Stimulated activated naive CD8-positive, alpha-beta T cell treated with anti-CD3 and anti-CD28 coated beads, Interleukin-15, amount 100 ng/mL, for 72 hours (primary cell): ENCODE data around the gene MST1.

Source experiments
- ATAC-seq: fragments of 150-1000 bp; cut with Tn5 transposase; 2 replicates; pipeline ENCODE4 v1.10.0; 2021; ENCODE audit warnings: mild to moderate bottlenecking, moderate library complexity
- DNase-seq, 2 donors: peaks; one replicate each; pipeline ENCODE4 v3.0.0; 2021 to 2022
- H3K27ac Mint-ChIP-seq, 2 donors: one replicate each; pipeline ENCODE4 v1.8.0; 2022; ENCODE audit warnings: mild to moderate bottlenecking in 2 of 2, mixed read lengths in 2 of 2, moderate library complexity in 2 of 2
- H3K27me3 Mint-ChIP-seq: one replicate; pipeline ENCODE4 v1.8.0; 2022; ENCODE audit warnings: mixed read lengths
- H3K4me1 Mint-ChIP-seq: one replicate; pipeline ENCODE4 v1.8.0; 2022; ENCODE audit warnings: mild to moderate bottlenecking, mixed read lengths
- H3K4me3 Mint-ChIP-seq, 2 donors: one replicate each; pipeline ENCODE4 v1.8.0; 2022; ENCODE audit warnings: mild to moderate bottlenecking in 2 of 2, mixed read lengths in 2 of 2, moderate library complexity in 1 of 2
- H3K9me3 Mint-ChIP-seq, 2 donors: one replicate each; pipeline ENCODE4 v1.8.0; 2022; ENCODE audit warnings: mixed read lengths in 2 of 2

Gene MST1

DNA sequence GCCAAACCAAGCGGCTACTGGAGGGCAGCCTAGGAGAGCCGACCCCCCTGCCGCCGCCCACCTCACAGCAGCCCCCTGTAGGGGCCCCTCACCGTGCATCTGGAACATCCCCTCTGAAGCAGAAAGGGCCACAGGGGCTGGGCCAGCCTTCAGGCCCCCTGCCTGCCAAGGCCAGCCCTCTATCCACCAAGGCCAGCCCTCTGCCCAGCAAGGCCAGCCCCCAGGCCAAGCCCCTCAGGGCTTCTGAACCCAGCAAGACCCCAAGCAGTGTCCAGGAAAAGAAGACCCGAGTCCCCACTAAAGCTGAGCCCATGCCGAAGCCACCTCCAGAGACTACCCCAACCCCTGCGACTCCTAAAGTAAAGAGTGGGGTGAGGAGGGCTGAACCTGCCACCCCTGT lies 38.6 kb downstream of the MST1 start:
- Mint-ChIP-seq H3K4me3 (no peak overlapping the region), H3K27me3 (no peaks in the 10 kb centered on the region), H3K27ac (peak overlapping the region in 1 of 2 donors; percentile 59), H3K4me1 (peaks cover 13% of the 10 kb centered on the region), H3K9me3 (no peaks in the 10 kb centered on the region)
- ATAC-seq (no peak), DNase-seq (no peak)

DNA sequence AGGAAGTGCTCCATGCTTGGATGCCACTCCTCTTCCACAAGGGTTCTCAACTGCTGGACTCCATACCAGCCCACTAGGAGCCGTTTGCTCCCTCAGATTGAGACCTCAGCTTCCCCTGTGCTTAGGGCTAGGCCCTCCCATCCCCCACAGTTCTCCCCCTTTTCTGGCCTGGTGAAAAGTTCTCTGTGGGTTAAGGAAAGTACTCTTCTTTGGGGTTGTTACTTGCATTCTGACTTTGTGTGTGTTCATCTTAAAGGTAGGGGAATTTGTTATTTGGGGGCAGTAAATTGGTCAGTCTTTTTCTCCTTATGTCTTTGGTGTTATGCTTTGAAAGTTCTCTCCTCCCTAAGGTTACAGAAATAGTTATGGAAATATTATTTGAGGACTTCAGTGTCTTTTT lies 39.1 kb downstream of the MST1 start:
- Mint-ChIP-seq H3K27ac (peak overlapping the region in 1 of 2 donors; percentile 59), H3K27me3 (no peaks in the 10 kb centered on the region), H3K4me1 (peaks cover 13% of the 10 kb centered on the region), H3K9me3 (no peaks in the 10 kb centered on the region), H3K4me3 (no peak overlapping the region)
- no peak for ATAC-seq
- no peak for DNase-seq

DNA sequence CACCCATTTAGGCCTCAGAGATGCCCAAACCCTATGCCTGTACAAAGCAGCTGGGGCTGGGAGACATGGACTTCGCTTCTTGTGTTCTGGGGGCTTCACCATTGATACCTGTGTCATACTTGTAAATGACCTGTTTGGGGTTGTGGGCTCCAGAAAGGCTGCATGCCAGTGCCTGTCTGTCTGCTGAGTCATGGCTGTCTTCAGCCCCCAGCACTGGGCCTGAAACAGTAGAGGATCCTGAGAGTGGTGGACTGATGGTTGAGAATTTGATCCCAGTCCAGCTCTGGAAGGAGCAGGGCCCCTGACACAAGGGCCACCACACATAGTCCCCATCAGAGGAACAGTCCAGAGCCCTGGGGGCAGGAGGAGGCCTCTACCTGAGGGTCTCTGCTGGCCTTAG lies 39.7 kb downstream of the MST1 start:
- DNase-seq: no peak
- ATAC-seq: no peak

DNA sequence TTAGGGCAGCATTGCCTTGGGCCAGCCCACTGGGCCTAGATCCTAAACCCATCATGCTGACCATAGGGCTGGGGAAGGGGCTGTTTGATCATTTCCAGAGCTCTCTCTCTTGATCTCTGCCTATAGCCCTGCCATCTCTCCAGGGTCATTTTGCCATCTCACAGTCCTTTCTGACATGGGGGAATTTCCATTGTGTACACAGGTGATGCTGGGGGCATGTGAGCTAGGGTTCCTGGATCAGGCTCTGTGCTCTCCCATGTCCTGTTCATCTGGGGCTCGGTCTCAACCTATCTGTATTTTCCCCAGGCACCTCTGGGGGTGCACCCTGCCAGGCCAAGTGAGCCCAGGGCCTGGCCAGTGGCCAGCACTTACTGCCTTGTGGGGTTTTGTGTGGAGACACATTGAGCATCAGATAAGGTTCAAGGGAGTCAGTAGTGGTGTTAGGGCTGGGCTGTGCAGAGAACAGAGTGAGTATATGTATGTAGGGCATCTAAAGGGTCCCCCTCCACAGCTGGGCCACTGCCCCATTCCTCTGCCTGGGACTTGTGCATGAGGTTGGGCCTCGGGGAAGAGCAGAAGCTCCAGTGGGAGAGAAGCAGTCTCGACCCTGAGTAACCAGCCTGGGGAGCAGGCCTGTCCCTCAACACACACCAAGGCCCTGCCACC lies 40.8 kb downstream of the MST1 start:
- no peak for ATAC-seq

More for the DNA sequence above, 39.7 kb downstream of the MST1 start:
- no peaks in the 10 kb centered on the region for H3K27me3 Mint-ChIP-seq
- H3K4me1 Mint-ChIP-seq: peaks cover 7% of the 10 kb centered on the region
- H3K9me3 Mint-ChIP-seq: no peaks in the 10 kb centered on the region
- no peak overlapping the region for H3K4me3 Mint-ChIP-seq
- H3K27ac Mint-ChIP-seq: peak overlapping the region in 1 of 2 donors; percentile 66

DNA sequence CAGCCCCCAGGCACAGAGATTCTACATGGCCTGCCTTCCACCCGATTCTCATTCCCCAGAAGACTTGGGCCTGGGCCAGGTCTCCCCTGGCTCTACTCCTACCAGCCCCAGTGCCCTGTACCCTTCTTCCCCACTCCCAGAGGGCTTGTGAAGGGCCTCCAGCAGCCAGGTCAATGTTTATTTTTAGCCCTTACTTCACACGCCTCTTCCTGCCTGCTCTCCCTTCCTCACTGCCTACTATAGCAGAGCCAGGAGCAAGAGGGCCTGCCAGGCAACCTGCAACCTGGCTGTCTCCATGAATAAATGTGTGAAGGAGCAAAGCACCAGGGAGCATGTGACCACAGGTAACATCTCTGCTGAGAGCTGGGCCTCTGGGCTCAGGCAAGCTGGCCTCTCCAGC lies 41.5 kb downstream of the MST1 start:
- Mint-ChIP-seq H3K9me3 (no peaks in the 10 kb centered on the region), H3K4me1 (peaks cover 5% of the 10 kb centered on the region), H3K27me3 (no peaks in the 10 kb centered on the region), H3K27ac (no peak overlapping the region), H3K4me3 (no peak overlapping the region)
- ATAC-seq (no peak), DNase-seq (no peak)

More for the DNA sequence above, 40.8 kb downstream of the MST1 start:
- DNase-seq: no peak
- Mint-ChIP-seq H3K4me1 (peaks cover 5% of the 10 kb centered on the region), H3K9me3 (no peaks in the 10 kb centered on the region), H3K4me3 (no peak overlapping the region), H3K27me3 (no peaks in the 10 kb centered on the region), H3K27ac (no peak overlapping the region)

DNA sequence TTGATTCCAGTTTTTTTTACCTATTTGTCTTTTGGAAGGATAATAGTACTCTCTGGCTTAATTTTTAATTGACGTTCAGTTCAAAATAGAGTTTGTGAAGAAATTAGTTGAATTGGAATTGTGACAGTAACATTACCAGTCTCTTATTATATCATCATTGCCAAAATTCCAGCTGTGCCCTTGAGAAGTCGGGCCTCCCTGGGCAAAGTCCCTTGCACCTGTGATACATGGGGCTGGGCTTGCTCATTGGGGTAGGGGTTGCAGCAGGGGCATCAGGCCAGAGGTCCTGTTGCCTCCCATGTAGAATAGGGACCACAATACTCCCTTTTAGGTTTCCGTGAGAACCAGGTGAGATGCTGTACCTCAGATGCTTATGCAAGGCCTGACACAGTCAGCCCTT lies 43.0 kb downstream of the MST1 start:
- no peak overlapping the region for H3K27ac Mint-ChIP-seq
- H3K4me3 Mint-ChIP-seq: no peak overlapping the region
- DNase-seq (no peak), ATAC-seq (no peak)
- no peaks in the 10 kb centered on the region for H3K27me3 Mint-ChIP-seq
- H3K4me1 Mint-ChIP-seq: peaks cover 5% of the 10 kb centered on the region
- no peaks in the 10 kb centered on the region for H3K9me3 Mint-ChIP-seq

DNA sequence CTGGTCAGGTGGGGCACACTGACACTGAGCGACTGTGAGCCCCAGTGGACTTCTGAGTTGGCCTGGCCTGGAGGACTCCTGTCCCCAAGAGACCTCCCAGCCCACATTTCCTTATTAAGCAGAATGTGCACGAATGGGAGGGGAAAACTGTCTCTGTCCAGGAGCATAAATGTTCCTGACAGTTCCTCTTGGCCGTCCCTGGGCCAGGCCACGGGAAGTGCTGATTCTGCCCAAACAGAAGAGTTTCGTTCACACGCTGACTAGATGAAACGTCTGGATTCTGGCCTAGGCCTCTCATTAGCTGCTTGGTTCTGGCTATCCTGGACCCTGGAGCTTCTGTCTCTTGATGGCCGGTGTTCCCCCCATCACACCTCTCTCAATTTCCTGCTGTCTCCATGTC lies 44.6 kb downstream of the MST1 start:
- no peaks in the 10 kb centered on the region for H3K4me1 Mint-ChIP-seq
- H3K9me3 Mint-ChIP-seq: no peaks in the 10 kb centered on the region
- no peaks in the 10 kb centered on the region for H3K27me3 Mint-ChIP-seq
- DNase-seq (no peak), ATAC-seq (no peak)
- no peak overlapping the region for H3K4me3 Mint-ChIP-seq
- no peak overlapping the region for H3K27ac Mint-ChIP-seq

DNA sequence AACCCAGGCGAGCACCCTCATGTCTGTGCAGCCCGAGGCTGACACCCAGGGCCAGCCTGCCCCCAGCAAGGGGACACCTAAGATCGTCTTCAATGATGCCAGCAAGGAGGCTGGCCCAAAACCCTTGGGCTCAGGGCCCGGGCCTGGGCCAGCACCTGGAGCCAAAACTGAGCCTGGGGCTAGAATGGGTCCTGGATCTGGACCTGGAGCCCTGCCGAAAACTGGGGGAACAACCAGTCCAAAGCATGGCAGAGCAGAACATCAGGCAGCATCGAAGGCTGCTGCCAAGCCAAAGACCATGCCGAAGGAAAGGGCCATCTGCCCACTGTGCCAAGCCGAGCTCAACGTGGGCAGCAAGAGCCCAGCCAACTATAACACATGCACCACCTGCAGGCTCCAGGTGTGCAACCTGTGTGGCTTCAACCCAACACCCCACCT lies 46.5 kb downstream of the MST1 start:
- ATAC-seq: no peak
- H3K9me3 Mint-ChIP-seq: no peaks in the 10 kb centered on the region
- no peak overlapping the region for H3K27ac Mint-ChIP-seq
- no peaks in the 10 kb centered on the region for H3K4me1 Mint-ChIP-seq
- no peaks in the 10 kb centered on the region for H3K27me3 Mint-ChIP-seq
- H3K4me3 Mint-ChIP-seq: no peak overlapping the region
- no peak for DNase-seq

DNA sequence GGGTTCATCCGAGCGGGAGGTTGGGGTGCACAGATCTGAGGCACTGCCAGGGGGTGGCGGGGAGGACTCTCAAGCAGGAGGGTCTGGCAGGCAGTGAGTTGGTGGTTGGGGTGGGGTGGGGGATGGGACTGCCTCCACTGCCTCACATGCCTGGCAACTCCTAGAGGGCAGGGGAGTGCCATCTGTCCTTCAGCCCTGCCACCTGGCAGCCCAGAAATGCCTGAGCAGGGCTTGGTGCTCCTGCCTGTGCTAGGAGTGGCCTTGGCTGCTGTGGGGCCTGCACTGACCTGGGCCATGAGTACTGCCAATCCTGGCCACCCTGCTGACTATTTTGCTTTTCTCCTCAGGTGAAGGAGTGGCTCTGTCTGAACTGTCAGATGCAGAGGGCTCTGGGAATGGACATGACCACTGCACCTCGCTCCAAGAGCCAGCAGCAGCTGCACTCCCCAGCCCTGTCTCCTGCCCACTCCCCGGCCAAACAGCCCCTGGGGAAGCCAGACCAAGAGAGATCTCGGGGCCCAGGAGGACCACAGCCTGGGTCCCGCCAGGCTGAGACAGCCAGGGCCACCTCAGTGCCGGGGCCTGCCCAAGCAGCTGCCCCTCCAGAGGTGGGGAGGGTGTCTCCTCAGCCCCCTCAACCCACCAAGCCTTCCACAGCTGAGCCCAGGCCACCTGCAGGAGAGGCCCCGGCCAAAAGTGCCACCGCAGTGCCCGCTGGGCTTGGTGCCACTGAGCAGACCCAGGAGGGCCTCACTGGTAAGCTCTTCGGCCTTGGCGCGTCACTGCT lies 47.2 kb downstream of the MST1 start:
- Mint-ChIP-seq H3K27ac (no peak overlapping the region), H3K9me3 (no peaks in the 10 kb centered on the region), H3K27me3 (no peaks in the 10 kb centered on the region), H3K4me3 (no peak overlapping the region), H3K4me1 (peaks cover under 1% of the 10 kb centered on the region)
- ATAC-seq (no peak), DNase-seq (no peak)

DNA sequence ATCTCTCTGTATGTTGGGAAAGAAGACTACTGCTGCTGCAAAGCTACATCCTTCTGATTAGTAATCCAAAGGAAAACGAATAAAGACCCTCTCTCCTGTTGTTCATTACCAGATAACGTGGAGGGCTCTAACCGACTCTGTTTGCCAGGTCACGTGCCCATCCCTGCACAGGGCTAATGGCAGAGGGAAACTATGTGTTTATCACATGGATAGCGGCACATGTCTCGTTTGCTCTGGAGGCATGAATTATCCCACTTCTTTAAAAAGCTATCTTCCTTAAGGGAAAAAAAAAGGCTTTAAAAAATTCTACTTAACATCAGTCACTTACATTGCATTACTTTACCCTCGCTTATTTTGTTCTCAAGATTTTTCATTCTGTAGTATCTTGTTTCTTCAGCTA lies 48.0 kb downstream of the MST1 start:
- no peaks in the 10 kb centered on the region for H3K9me3 Mint-ChIP-seq
- no peak overlapping the region for H3K4me3 Mint-ChIP-seq
- peak overlapping the region in 1 of 2 donors; percentile 55 for H3K27ac Mint-ChIP-seq
- ATAC-seq: no peak
- H3K4me1 Mint-ChIP-seq: peaks cover 7% of the 10 kb centered on the region
- DNase-seq: no peak
- no peaks in the 10 kb centered on the region for H3K27me3 Mint-ChIP-seq

DNA sequence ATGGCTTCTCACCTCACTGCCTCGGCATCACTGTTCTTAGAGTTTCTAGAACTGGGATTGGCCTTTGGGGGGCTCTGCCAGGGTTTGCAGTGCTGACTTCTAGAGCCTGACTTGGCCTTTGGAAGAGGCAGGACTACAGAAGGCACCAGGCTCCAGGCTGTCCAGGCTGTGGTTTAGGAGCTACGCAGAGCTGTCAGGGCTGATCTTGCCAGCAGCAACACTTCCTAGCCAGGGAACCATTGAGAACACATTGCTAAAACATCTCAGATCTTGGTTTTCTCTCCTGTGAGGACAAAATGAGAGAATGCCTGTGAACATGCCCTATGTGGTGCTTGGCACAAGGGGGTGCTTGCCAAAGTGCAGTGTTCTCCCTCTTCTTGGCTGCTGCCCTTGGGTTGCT lies 49.7 kb downstream of the MST1 start:
- Mint-ChIP-seq H3K27me3 (no peaks in the 10 kb centered on the region), H3K27ac (no peak overlapping the region), H3K4me3 (no peak overlapping the region), H3K4me1 (peaks cover 7% of the 10 kb centered on the region), H3K9me3 (no peaks in the 10 kb centered on the region)
- DNase-seq: no peak
- no peak for ATAC-seq

DNA sequence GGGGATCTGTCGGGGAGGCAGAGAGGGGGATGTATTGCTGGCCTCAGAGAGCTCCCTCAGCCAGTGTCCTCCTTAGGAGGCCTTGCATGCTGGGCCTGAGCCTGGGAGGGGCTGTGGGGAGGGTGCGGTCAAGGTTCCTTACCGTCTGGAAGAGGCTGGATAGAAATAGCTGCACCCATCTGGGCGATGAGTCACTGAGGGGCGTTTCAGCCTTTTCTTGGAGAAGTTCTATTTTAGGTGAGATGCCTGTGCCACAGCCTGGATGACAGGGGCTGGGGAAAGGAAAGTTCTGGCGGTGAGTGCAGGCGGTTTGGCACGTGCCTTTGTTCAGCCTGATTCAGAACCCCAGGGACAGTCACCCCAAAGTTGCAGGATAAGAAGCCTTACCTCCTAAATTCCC lies 50.8 kb downstream of the MST1 start:
- Mint-ChIP-seq H3K27ac (no peak overlapping the region), H3K27me3 (no peaks in the 10 kb centered on the region), H3K9me3 (no peaks in the 10 kb centered on the region), H3K4me1 (peaks cover 7% of the 10 kb centered on the region), H3K4me3 (no peak overlapping the region)
- ATAC-seq (no peak), DNase-seq (no peak)

DNA sequence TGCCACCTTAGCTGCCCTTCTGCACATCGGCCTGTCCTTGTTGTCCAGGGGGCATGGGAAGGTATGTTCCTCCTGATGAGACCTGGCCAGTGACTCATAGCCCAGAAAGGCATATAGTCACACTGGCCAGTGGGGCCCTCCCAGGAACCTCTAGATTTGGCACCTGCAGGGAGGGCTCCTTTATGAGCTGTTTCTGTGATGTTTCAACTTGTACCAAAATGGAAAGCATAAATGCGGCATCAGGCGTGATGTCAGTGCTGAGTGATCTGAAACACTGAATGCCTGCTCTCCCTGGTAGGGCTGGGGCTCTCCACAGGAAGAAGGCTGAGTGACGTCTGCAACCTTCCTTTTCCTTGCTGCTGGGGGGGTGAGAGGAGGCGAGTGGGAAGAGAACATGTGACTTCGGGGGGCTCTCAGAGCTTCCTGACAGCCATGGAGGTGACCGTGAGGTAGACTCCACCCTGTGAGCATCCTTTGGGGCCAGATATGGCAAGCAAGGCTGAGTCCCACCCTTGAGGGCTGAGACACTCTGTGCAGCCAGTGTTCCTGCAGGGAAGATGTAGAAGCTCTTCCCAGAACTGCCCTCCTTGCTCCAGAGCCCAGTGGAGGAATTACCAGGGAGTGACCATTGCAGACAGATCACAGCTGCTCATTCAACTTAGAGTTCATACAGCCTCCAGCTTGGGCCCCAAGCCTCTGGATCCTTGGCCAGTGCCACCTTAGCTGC lies 52.2 kb downstream of the MST1 start:
- ATAC-seq: peak; percentile 42
- Mint-ChIP-seq H3K27me3 (no peaks in the 10 kb centered on the region), H3K27ac (peak overlapping the region in 1 of 2 donors; percentile 31), H3K4me1 (peaks cover 7% of the 10 kb centered on the region), H3K9me3 (no peaks in the 10 kb centered on the region), H3K4me3 (no peak overlapping the region)
- no peak for DNase-seq

DNA sequence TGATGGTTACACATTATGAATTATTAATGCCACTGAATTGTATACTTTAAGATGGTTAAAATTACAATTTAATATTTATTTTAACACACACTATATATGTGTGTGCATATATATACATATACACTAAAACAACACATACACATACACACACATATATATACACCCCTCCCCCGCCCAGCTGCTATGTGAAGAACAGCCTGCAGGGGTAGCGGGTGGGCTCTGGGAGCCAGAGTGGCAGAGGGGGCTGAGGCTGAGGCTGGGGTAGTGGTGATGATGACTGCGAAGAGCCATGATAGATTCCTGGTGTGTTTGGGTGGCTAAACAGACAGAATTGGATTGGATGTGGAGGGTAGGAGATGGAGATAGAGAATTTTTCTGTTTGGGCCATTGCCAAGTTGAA lies 54.5 kb downstream of the MST1 start:
- Mint-ChIP-seq H3K9me3 (no peaks in the 10 kb centered on the region), H3K27ac (no peak overlapping the region), H3K4me1 (peaks cover 7% of the 10 kb centered on the region), H3K4me3 (no peak overlapping the region), H3K27me3 (no peaks in the 10 kb centered on the region)
- DNase-seq: no peak
- ATAC-seq: no peak
